H1 (cell line): ENCODE measurements around the gene TAS1R1. TPM values are rescaled to one million over a fixed set of nuclear protein-coding genes. Genes with fewer than 3 reads are reported as not detected.

Experiments
- CTCF ChIA-PET: fragments of 300-600 bp; sonication (Branson Sonifier 250); formaldehyde crosslinking; loops from one replicate; lab custom pipeline; 2021; ENCODE audit not compliant: partially characterized antibody; lab: Charles Lee
- POLR2A ChIA-PET: fragments of 300-600 bp; sonication (Branson Sonifier 250); formaldehyde crosslinking; loops from one replicate; lab custom pipeline; 2021; ENCODE audit warnings: inconsistent platforms; ENCODE audit not compliant: partially characterized antibody; lab: Charles Lee
- DNase-seq, 2 experiments: peaks; one replicate each; pipeline versions ENCODE4 v3.0.0 to v3.0.0-alpha.2; 2010 to 2022; ENCODE audit warnings: low spot score in 2 of 2, low read depth in 1 of 2, mixed read lengths in 1 of 2
- FAIRE-seq: peaks from 2 replicates; lab custom pipeline; 2011; peaks lifted over from hg19 to GRCh38; lab: Jason Lieb, UNC
- H2AFZ ChIP-seq: 2 replicates; pipeline ENCODE4 v1.8.1; 2012; ENCODE audit warnings: low read length, inconsistent platforms
- H2AK5ac ChIP-seq: 2 replicates; pipeline ENCODE4 v1.6.1; 2013; ENCODE audit warnings: low read depth, low read length
- H2BK120ac ChIP-seq: replicated peaks from 2 replicates; pipeline ENCODE3; 2013; ENCODE audit warnings: low read depth, low read length, inconsistent platforms
- H2BK12ac ChIP-seq: 2 replicates; pipeline ENCODE4 v1.6.1; 2013; ENCODE audit warnings: low read depth, low read length
- H2BK15ac ChIP-seq: 2 replicates; pipeline ENCODE4 v1.6.1; 2013; ENCODE audit warnings: low read length
- H2BK20ac ChIP-seq: 2 replicates; pipeline ENCODE4 v1.6.1; 2013; ENCODE audit warnings: low read length
- H2BK5ac ChIP-seq: 2 replicates; pipeline ENCODE4 v1.6.1; 2013; ENCODE audit warnings: low read depth, low read length
- H3K14ac ChIP-seq: 2 replicates; pipeline ENCODE4 v1.6.1; 2013; ENCODE audit warnings: inconsistent platforms; ENCODE audit not compliant: insufficient read length
- H3K18ac ChIP-seq: 2 replicates; pipeline ENCODE4 v1.6.1; 2013; ENCODE audit warnings: low read length; ENCODE audit errors: extremely low read depth
- H3K23ac ChIP-seq: 2 replicates; pipeline ENCODE4 v1.6.1; 2013; ENCODE audit warnings: inconsistent platforms; ENCODE audit not compliant: insufficient read length
- H3K23me2 ChIP-seq: 2 replicates; pipeline ENCODE4 v1.6.1; 2013; ENCODE audit warnings: low read depth, low read length
- H3K27ac ChIP-seq: 2 replicates; pipeline ENCODE4 v1.6.1; 2011; ENCODE audit warnings: low read depth, low read length, inconsistent platforms
- H3K27me3 ChIP-seq, 4 experiments: replicated peaks in 1 of 4; 1 replicate in 1 of 4; 2 replicates in 3 of 4; pipeline versions ENCODE4 v1.6.1 to v1.8.1; 2011 to 2013; ENCODE audit warnings: low read length in 3 of 4, mild to moderate bottlenecking in 3 of 4, inconsistent platforms in 2 of 4, mixed read lengths in 2 of 4, moderate library complexity in 1 of 4; ENCODE audit not compliant: control insufficient read depth in 3 of 4, insufficient read depth in 3 of 4; ENCODE audit errors: extremely low read depth in 1 of 4
- H3K36me3 ChIP-seq, 4 experiments: 2 replicates each; pipeline versions ENCODE4 v1.6.1 to v1.8.1; 2011 to 2013; ENCODE audit warnings: mild to moderate bottlenecking in 4 of 4, low read length in 3 of 4, moderate library complexity in 2 of 4, control low read depth in 1 of 4, inconsistent platforms in 1 of 4; ENCODE audit not compliant: insufficient read depth in 4 of 4, control insufficient read depth in 2 of 4
- H3K4ac ChIP-seq: replicated peaks from 2 replicates; pipeline ENCODE3; 2013; ENCODE audit warnings: low read length, low read depth, mixed read lengths, inconsistent platforms; ENCODE audit not compliant: insufficient read length
- H3K4me1 ChIP-seq, 4 experiments: replicated peaks in 1 of 4; 1 replicate in 1 of 4; 2 replicates in 3 of 4; pipeline versions ENCODE4 v1.6.1 to v1.8.1; 2011 to 2013; ENCODE audit warnings: low read length in 3 of 4, inconsistent platforms in 2 of 4, mixed read lengths in 1 of 4; ENCODE audit not compliant: insufficient read depth in 4 of 4, control insufficient read depth in 3 of 4
- H3K4me2 ChIP-seq, 2 experiments: 2 replicates each; pipeline versions ENCODE4 v1.6.1 to v1.8.1; 2011 to 2013; ENCODE audit warnings: low read depth in 2 of 2, low read length in 2 of 2, control low read depth in 1 of 2, inconsistent platforms in 1 of 2, mild to moderate bottlenecking in 1 of 2; ENCODE audit not compliant: insufficient read depth in 1 of 2
- H3K4me3 ChIP-seq, 4 experiments: fragments of 200-600, 300-600 bp in 1 of 4; sonication (generic), shearing (Covaris generic), sonication (Bioruptor Twin) in 1 of 4; 2 replicates each; pipeline versions ENCODE4 v1.5.1 to v1.8.1; 2011 to 2016; ENCODE audit warnings: low read length in 4 of 4, low read depth in 3 of 4, control low read depth in 2 of 4, inconsistent platforms in 2 of 4, mild to moderate bottlenecking in 2 of 4, mixed read lengths in 1 of 4, moderate library complexity in 1 of 4; ENCODE audit not compliant: insufficient read depth in 2 of 4; ENCODE audit errors: extremely low read depth in 1 of 4
- H3K56ac ChIP-seq: replicated peaks from 2 replicates; pipeline ENCODE3; 2013; ENCODE audit warnings: low read depth, mild to moderate bottlenecking, mixed read lengths, low read length, inconsistent platforms; ENCODE audit not compliant: insufficient read length
- H3K79me1 ChIP-seq: 2 replicates; pipeline ENCODE4 v1.6.1; 2013; ENCODE audit warnings: low read depth, low read length, control low read depth
- H3K79me2 ChIP-seq, 2 experiments: 2 replicates each; pipeline versions ENCODE4 v1.6.1 to v1.8.1; 2012 to 2013; ENCODE audit warnings: low read length in 2 of 2, mild to moderate bottlenecking in 2 of 2, inconsistent platforms in 1 of 2; ENCODE audit not compliant: insufficient read depth in 2 of 2, control insufficient read depth in 1 of 2
- H3K9ac ChIP-seq, 4 experiments: replicated peaks in 1 of 4; 1 replicate in 1 of 4; 2 replicates in 3 of 4; pipeline versions ENCODE4 v1.6.1 to v1.8.1; 2011 to 2013; ENCODE audit warnings: low read depth in 3 of 4, low read length in 3 of 4, control low read depth in 2 of 4, mild to moderate bottlenecking in 2 of 4, moderate library complexity in 2 of 4, inconsistent platforms in 1 of 4; ENCODE audit errors: extremely low read depth in 1 of 4
- H3K9me3 ChIP-seq, 2 experiments: 2 replicates each; pipeline versions ENCODE4 v1.6.1 to v1.8.1; 2012 to 2013; ENCODE audit warnings: mild to moderate bottlenecking in 2 of 2, moderate library complexity in 2 of 2, control low read depth in 1 of 2, inconsistent platforms in 1 of 2, low read depth in 1 of 2, low read length in 1 of 2, mixed read lengths in 1 of 2; ENCODE audit not compliant: insufficient read depth in 2 of 2
- H4K20me1 ChIP-seq, 2 experiments: replicated peaks in 1 of 2; 2 replicates each; pipeline versions ENCODE3 to v1.8.1; 2011 to 2013; ENCODE audit warnings: inconsistent platforms in 2 of 2, low read length in 2 of 2, mild to moderate bottlenecking in 1 of 2; ENCODE audit not compliant: insufficient read depth in 2 of 2, control insufficient read depth in 1 of 2
- H4K5ac ChIP-seq: 2 replicates; pipeline ENCODE4 v1.6.1; 2013; ENCODE audit warnings: low read length, low read depth, mixed read lengths, inconsistent platforms; ENCODE audit not compliant: insufficient read length
- H4K8ac ChIP-seq: 2 replicates; pipeline ENCODE4 v1.8.0; 2013; ENCODE audit warnings: mild to moderate bottlenecking, moderate library complexity, low read length, inconsistent platforms; ENCODE audit not compliant: insufficient read depth; ENCODE audit errors: extremely low read depth
- H4K91ac ChIP-seq: replicated peaks from 2 replicates; pipeline ENCODE3; 2013; ENCODE audit warnings: low read length, mixed read lengths, inconsistent platforms; ENCODE audit not compliant: insufficient read length
- BCL11A ChIP-seq, 2 experiments: IDR thresholded peaks; one replicate each; pipeline ENCODE4 v1.6.1; 2011; ENCODE audit warnings: low read depth in 2 of 2, low read length in 2 of 2, mild to moderate bottlenecking in 2 of 2
- CBX8 ChIP-seq: fragments of 300-800, 300-1000 bp; sonication (generic); IDR thresholded peaks from 2 replicates; pipeline ENCODE4 v1.7.1; 2016; ENCODE audit warnings: low read depth, low read length, borderline replicate concordance
- CREB1 ChIP-seq: IDR thresholded peaks from 2 replicates; pipeline ENCODE4 v1.6.1; 2012; ENCODE audit warnings: inconsistent platforms
- HDAC2 ChIP-seq, 2 experiments: fragments of 300-600 bp in 1 of 2; sonication (generic) in 1 of 2; IDR thresholded peaks; 2 replicates each; pipeline ENCODE4 v1.6.1; 2011 to 2012; ENCODE audit warnings: low read depth in 2 of 2, low read length in 2 of 2, mild to moderate bottlenecking in 2 of 2, moderate library complexity in 2 of 2, borderline replicate concordance in 1 of 2, inconsistent platforms in 1 of 2
- KDM4A ChIP-seq: IDR thresholded peaks from one replicate; pipeline ENCODE4 v1.7.1; 2012; ENCODE audit warnings: low read depth, mild to moderate bottlenecking, moderate library complexity, low read length, inconsistent platforms; ENCODE audit not compliant: severe bottlenecking
- NRF1 ChIP-seq: IDR thresholded peaks from 2 replicates; pipeline ENCODE4 v1.6.1; 2011; ENCODE audit warnings: mild to moderate bottlenecking, low read depth, low read length, improper control_type of control experiment
- POLR2A ChIP-seq, 2 experiments: IDR thresholded peaks; 1 replicate in 1 of 2; 2 replicates in 1 of 2; pipeline ENCODE4 v1.6.1; 2011; ENCODE audit warnings: low read depth in 2 of 2, low read length in 2 of 2, mild to moderate bottlenecking in 2 of 2; ENCODE audit errors: control extremely low read depth in 1 of 2
- POLR2AphosphoS5 ChIP-seq: IDR thresholded peaks from 2 replicates; pipeline ENCODE4 v1.6.1; 2011; ENCODE audit warnings: low read depth, low read length
- POU5F1 ChIP-seq: IDR thresholded peaks from 2 replicates; pipeline ENCODE4 v1.6.1; 2011; ENCODE audit warnings: low read depth, mild to moderate bottlenecking, low read length, moderate library complexity
- RXRA ChIP-seq: IDR thresholded peaks from 2 replicates; pipeline ENCODE4 v1.6.1; 2011; ENCODE audit warnings: low read depth, mild to moderate bottlenecking, low read length, moderate library complexity; ENCODE audit not compliant: insufficient read depth
- SAP30 ChIP-seq: fragments of 300-600 bp; sonication (generic); IDR thresholded peaks from 2 replicates; pipeline ENCODE4 v1.7.1; 2012; ENCODE audit warnings: low read length, moderate library complexity, mild to moderate bottlenecking, inconsistent platforms; ENCODE audit not compliant: insufficient read depth, insufficient replicate concordance
- SUZ12 ChIP-seq: fragments of 200-600 bp; sonication (generic); IDR thresholded peaks from 2 replicates; pipeline ENCODE4 v1.6.1; 2012; ENCODE audit warnings: mild to moderate bottlenecking, inconsistent platforms, low read length, moderate library complexity, mixed read lengths
- WGBS, 2 experiments: shearing (Covaris generic) in 1 of 2; methylation state at CpG; one replicate each; pipeline versions ENCODE4 v1.1.6 to v1.1.7; 2013 to 2015; ENCODE audit warnings: low lambda C conversion rate in 2 of 2, mixed read lengths in 2 of 2, inconsistent platforms in 1 of 2, low coverage in 1 of 2, missing lambda C conversion rate in 1 of 2; ENCODE audit not compliant: insufficient replicate concordance in 2 of 2, insufficient coverage in 1 of 2, insufficient read length in 1 of 2; ENCODE audit errors: extremely low coverage in 1 of 2, missing lambda C conversion rate in 1 of 2; 5-methylcytosine and 5-hydroxymethylcytosine counted together
- polyA plus RNA-seq, 7 experiments: library from polyadenylated mRNA; depleted of rRNA in 3 of 7; stranded (reverse) in 5 of 7; unstranded in 2 of 7; fragments of >200 nt in 5 of 7; fragments of 200-250 nt in 2 of 7; gene quantifications; 1 replicate in 5 of 7; 2 replicates in 1 of 7; 4 replicates in 1 of 7; pipeline versions ENCODE4 v1.2.1 to v1.2.3, GENCODE V29; 2011 to 2013; ENCODE audit warnings: missing spikeins in 2 of 7, mixed read lengths in 2 of 7
- total RNA-seq: library from RNA; stranded (reverse); fragmentation: NEBNext Ultra II Directional; extraction: Animal tissue kit (Norgen Biotek cat#: 25700); gene quantifications from 2 replicates; pipeline ENCODE4 v1.2.1, GENCODE V29; 2021

TAS1R1 gene
- total and polyA plus RNA-seq, 2 of the 8 experiments (the other 6 are each of a cell fraction or from before 2014, with no cell fraction given) = 0.26 TPM; not detected in 1

- Histone ChIP-seq H3K27ac (peak overlapping the region; percentile 60), H3K18ac (peak overlapping the region; percentile 95), H3K4me1 (peaks cover 2 to 13% (median 9%) of the 10 kb centered on the region in 4 experiments), H3K56ac (peak overlapping the region; percentile 82), H4K91ac (peak overlapping the region; percentile 54), H2BK20ac (no peak overlapping the region), H3K79me1 (peaks cover 21% of the 10 kb centered on the region), H3K9ac (peak overlapping the region; percentile 38 to 71 (median 62)), H2BK5ac (peak overlapping the region; percentile 55), H3K4ac (peak overlapping the region; percentile 12), H3K23me2 (peaks cover 18% of the 10 kb centered on the region), H3K4me3 (peak overlapping the region; percentile 75 to 92 (median 86)), H3K36me3 (peaks cover 4 to 7% (median 6%) of the 10 kb centered on the region in 4 experiments; a peak in 5 of 8 replicates), H3K4me2 (peak overlapping the region; percentile 91 to 94), H3K23ac (no peak overlapping the region), H3K27me3 (no peaks in the 10 kb centered on the region; a peak in 1 of 7 replicates), H3K79me2 (peaks cover 22 to 36% of the 10 kb centered on the region in 2 experiments; a peak in 3 of 4 replicates), H2BK120ac (no peak overlapping the region), H2AK5ac (no peak overlapping the region), H2BK12ac (peak overlapping the region; percentile 99), H3K14ac (no peak overlapping the region), H2BK15ac (peak overlapping the region; percentile 92; the same call in 1 of the 2 replicates), H4K20me1 (peaks cover 13 to 23% of the 10 kb centered on the region in 2 experiments), H4K5ac (peak overlapping the region; percentile 58), H4K8ac (peak overlapping the region; percentile 92), H2AFZ (no peak overlapping the region), H3K9me3 (no peaks in the 10 kb centered on the region)
- POLR2A ChIA-PET = interaction anchor here (0.7 to 10.8 kb wide), 21 partner anchors 7 to 815 kb away, joined by 3 to 196 read pairs (median 4); partner anchors contain the start of genes NOL9, PHF13, TAS1R1 and THAP3
- no peak for FAIRE-seq
- DNase-seq = peak in 1 of 2 experiments; percentile 70
- WGBS, 2 experiments = 1% methylated on average over 36 of the region's 36 CpGs; no CpG with 5 or more reads in 1 of the 2 experiments
- CTCF ChIA-PET = interaction anchor here (1.8 to 2.2 kb wide), 3 partner anchors 13 to 31 kb away, joined by 5 to 8 read pairs (median 5); partner anchors contain the start of gene THAP3
- TF ChIP-seq BCL11A (IDR thresholded peaks at IDR 0.05; ENCODE audit: low read depth in 2 of 2, low read length in 2 of 2) (no peak), NRF1 (no peak), CREB1 (peak; percentile 18; the same call in 1 of the 2 replicates), POLR2AphosphoS5 (peak; percentile 48), RXRA (no peak), SAP30 (peak; percentile 11), KDM4A (no peak), POLR2A (IDR thresholded peaks at IDR 0.05; ENCODE audit: control extremely low read depth in 1 of 2, low read depth in 2 of 2, low read length in 2 of 2) (peak in 1 of 2 experiments; percentile 15; a peak in 1 of 3 replicates), CBX8 (no peak), POU5F1 (no peak), SUZ12 (no peak), HDAC2 (IDR thresholded peaks at IDR 0.05; ENCODE audit: borderline replicate concordance in 1 of 2, low read depth in 2 of 2, low read length in 2 of 2) (0 out of 4 replicates have a peak, but pooled peaks of 1 of the 2 experiments have one; percentile 35)
Measured at GRCh38 chr1:6603238-6603914, 48.3 kb downstream of the TAS1R1 start.
